Panc1 (cell line): ENCODE data around the gene DDB1. TPM values are rescaled to one million over a fixed set of nuclear protein-coding genes. Genes with fewer than 3 reads are reported as not detected.

Source experiments
- ATAC-seq: fragments of 200-7000 bp; cut with Tn5 transposase; 2 replicates; pipeline ENCODE4 v1.9.1; 2020; ENCODE audit warnings: mild to moderate bottlenecking, moderate library complexity
- BruUV-seq: library from RNA; stranded (reverse); fragments of 400-500 nt; replicated peaks from 2 replicates; lab custom pipeline; 2021; lab: Mats Ljungman, UMichigan
- CTCF ChIA-PET: fragments of 300-600 bp; sonication (Branson Sonifier 250); formaldehyde crosslinking; loops from one replicate; lab custom pipeline; 2022; ENCODE audit warnings: antibody characterized with exemption; lab: Charles Lee
- POLR2A ChIA-PET: fragments of 300-600 bp; sonication (Branson Sonifier 250); formaldehyde crosslinking; loops from one replicate; lab custom pipeline; 2022; ENCODE audit warnings: antibody characterized with exemption; lab: Charles Lee
- DNase-seq: peaks from one replicate; pipeline ENCODE4 v3.0.0-alpha.2; 2010; ENCODE audit warnings: low read depth, low spot score
- H3K27ac ChIP-seq: 2 replicates; pipeline ENCODE4 v1.5.1; 2011; ENCODE audit warnings: mild to moderate bottlenecking, low read length, inconsistent platforms
- H3K27me3 ChIP-seq: fragments of 200-500 bp; sonication (Bioruptor generic); 2 replicates; pipeline ENCODE4 v1.6.0; 2014; ENCODE audit warnings: low read length, inconsistent platforms; ENCODE audit not compliant: control insufficient read depth, insufficient read depth
- H3K36me3 ChIP-seq: fragments of 200-500 bp; sonication (Bioruptor generic); 2 replicates; pipeline ENCODE4 v1.5.1; 2014; ENCODE audit warnings: inconsistent platforms, mild to moderate bottlenecking, low read length, moderate library complexity; ENCODE audit not compliant: control insufficient read depth, insufficient read depth
- H3K4me1 ChIP-seq: 2 replicates; pipeline ENCODE4 v1.5.1; 2011; ENCODE audit warnings: inconsistent platforms, mild to moderate bottlenecking, low read length, moderate library complexity; ENCODE audit not compliant: control insufficient read depth, insufficient read depth
- H3K4me3 ChIP-seq, 2 experiments: 2 replicates each; pipeline ENCODE4 v1.5.1; 2011 to 2012; ENCODE audit warnings: low read depth in 2 of 2, low read length in 2 of 2, mild to moderate bottlenecking in 2 of 2, inconsistent platforms in 1 of 2, moderate library complexity in 1 of 2
- H3K9me3 ChIP-seq: fragments of 200-500 bp; sonication (Bioruptor generic); 2 replicates; pipeline ENCODE4 v1.5.1; 2014; ENCODE audit warnings: low read depth, mild to moderate bottlenecking, inconsistent platforms, low read length, moderate library complexity; ENCODE audit not compliant: control insufficient read depth, insufficient read depth
- CTCF ChIP-seq: fragments of 450-650 bp; IDR thresholded peaks from 2 replicates; pipeline ENCODE4 v1.5.1; 2017; ENCODE audit warnings: mild to moderate bottlenecking
- POLR2AphosphoS5 ChIP-seq: IDR thresholded peaks from 2 replicates; pipeline ENCODE4 v1.6.1; 2012; ENCODE audit warnings: mild to moderate bottlenecking, low read depth, low read length, moderate library complexity
- REST ChIP-seq, 2 experiments: IDR thresholded peaks; 2 replicates each; pipeline ENCODE4 v1.6.1; 2011 to 2012; ENCODE audit warnings: low read depth in 2 of 2, control low read depth in 1 of 2, low read length in 1 of 2, mild to moderate bottlenecking in 1 of 2, moderate library complexity in 1 of 2; ENCODE audit not compliant: insufficient read depth in 1 of 2
- SIN3A ChIP-seq: IDR thresholded peaks from 2 replicates; pipeline ENCODE4 v1.6.1; 2012; ENCODE audit warnings: low read depth, mild to moderate bottlenecking, low read length, moderate library complexity, borderline replicate concordance; ENCODE audit not compliant: insufficient read depth
- TCF7L2 ChIP-seq: IDR thresholded peaks from 2 replicates; pipeline ENCODE4 v1.6.1; 2011; ENCODE audit warnings: mild to moderate bottlenecking, low read depth, low read length, inconsistent platforms
- in situ Hi-C: cut with HindIII; loops from 2 replicates; pipeline ENCODE4 v1.10.0; 2016; ENCODE audit warnings: low sequenced_read_pairs, low pct_unique_long_range_greater_than_20kb
- intact Hi-C: fragments of 100-400 bp; cut with micrococcal nuclease; formaldehyde crosslinking; loops from one replicate; pipeline ENCODE4 v1.10.0; 2022; ENCODE audit not compliant: unreplicated experiment
- total RNA-seq: library from RNA; stranded (reverse); gene quantifications from one replicate; pipeline ENCODE4 v1.2.1, GENCODE V29; 2021; ENCODE audit not compliant: unreplicated experiment

DDB1 gene
- total RNA-seq, 1 experiment from 2014 or later, result 217 TPM

- in situ Hi-C loops, result no loop called here
- intact Hi-C loops, result no loop called here
- no peak for TF ChIP-seq SIN3A
- TF ChIP-seq TCF7L2, result no peak
- no peak for TF ChIP-seq REST (IDR thresholded peaks at IDR 0.05; ENCODE audit: insufficient read depth in 1 of 2, low read depth in 2 of 2, low read length in 1 of 2)
- no peak for TF ChIP-seq POLR2AphosphoS5
- no peak for TF ChIP-seq CTCF
- Histone ChIP-seq H3K27ac (peak overlapping the region; percentile 98), H3K36me3 (peaks cover 5% of the 10 kb centered on the region; the same call in 1 of the 2 replicates), H3K4me1 (peaks cover 31% of the 10 kb centered on the region), H3K27me3 (no peaks in the 10 kb centered on the region), H3K9me3 (no peaks in the 10 kb centered on the region), H3K4me3 (no peak overlapping the region)
- CTCF ChIA-PET, result interaction anchor here (1.9 kb wide), 1 partner anchor 51 kb away, joined by 11 read pairs; no protein-coding TSS in a partner anchor
- POLR2A ChIA-PET, result no interaction called here
- no peak for ATAC-seq
- DNase-seq, result no peak
- no TSS peak for BruUV-seq
These were observed 1.8 kb upstream of the DDB1 start for GRCh38 chr11:61334434-61335354.

GRCh38 chr11:61333550-61334433 lies 887 bp upstream of the DDB1 start:
- Histone ChIP-seq H3K4me3 (peak overlapping the region; percentile 92 to 98), H3K36me3 (peaks cover 9% of the 10 kb centered on the region), H3K27ac (peak overlapping the region; percentile 98), H3K4me1 (peaks cover 31% of the 10 kb centered on the region), H3K27me3 (no peaks in the 10 kb centered on the region), H3K9me3 (no peaks in the 10 kb centered on the region)
- in situ Hi-C loops (no loop called here), intact Hi-C loops (no loop called here)
- TSS peak; percentile 92 for BruUV-seq
- TF ChIP-seq CTCF (no peak), TCF7L2 (peak; percentile 93)
- ChIA-PET CTCF (interaction anchor here (1.9 kb wide), 1 partner anchor 52 kb away, joined by 11 read pairs; no protein-coding TSS in a partner anchor), POLR2A (interaction anchor here (0.6 kb wide), 1 partner anchor 40 kb away, joined by 4 read pairs; no protein-coding TSS in a partner anchor)
- DNase-seq, result no peak
- ATAC-seq, result no peak
